Endothelial cell of umbilical vein (primary cell): ENCODE results near the gene TSPAN31. TPM values are rescaled to one million over a fixed set of nuclear protein-coding genes. Genes with fewer than 3 reads are reported as not detected.

Experiments used
- BruUV-seq: library from RNA; stranded (reverse); fragments of 400-500 nt; replicated peaks from 2 replicates; lab custom pipeline; 2021; lab: Mats Ljungman, UMichigan
- CTCF ChIA-PET: fragments of 300-600, 350-600 bp; sonication (Branson Sonifier 250); formaldehyde crosslinking; loops from one replicate; lab custom pipeline; 2021; ENCODE audit warnings: antibody characterized with exemption, inconsistent platforms; lab: Charles Lee
- POLR2A ChIA-PET: fragments of 300-600, 350-600 bp; sonication (Branson Sonifier 250); formaldehyde crosslinking; loops from one replicate; lab custom pipeline; 2021; ENCODE audit warnings: antibody characterized with exemption, inconsistent platforms; lab: Charles Lee
- DNase-seq: peaks from one replicate; pipeline ENCODE4 v3.0.0-alpha.2; 2011; ENCODE audit warnings: low read depth, low spot score
- FAIRE-seq: peaks from 2 replicates; lab custom pipeline; 2011; peaks lifted over from hg19 to GRCh38; lab: Jason Lieb, UNC
- H2AFZ ChIP-seq: 2 replicates; pipeline ENCODE4 v1.6.0; 2012; ENCODE audit warnings: low read depth, low read length, control low read depth, inconsistent platforms
- H3K27ac ChIP-seq: 2 replicates; pipeline ENCODE4 v1.5.1; 2011; ENCODE audit warnings: low read depth, mild to moderate bottlenecking, control low read depth, low read length, moderate library complexity; ENCODE audit not compliant: insufficient read depth
- H3K27me3 ChIP-seq, 2 experiments: 2 replicates each; pipeline versions ENCODE4 v1.6.0 to v1.6.1; 2011; ENCODE audit warnings: low read length in 2 of 2, mixed read lengths in 1 of 2; ENCODE audit not compliant: control insufficient read depth in 2 of 2, insufficient read depth in 2 of 2
- H3K36me3 ChIP-seq, 2 experiments: 2 replicates in 1 of 2; 3 replicates in 1 of 2; pipeline ENCODE4 v1.5.1; 2011; ENCODE audit warnings: low read length in 2 of 2, mild to moderate bottlenecking in 1 of 2, moderate library complexity in 1 of 2; ENCODE audit not compliant: control insufficient read depth in 2 of 2, insufficient read depth in 2 of 2; ENCODE audit errors: extremely low read depth in 1 of 2
- H3K4me1 ChIP-seq: 3 replicates; pipeline ENCODE4 v1.5.1; 2011; ENCODE audit warnings: mild to moderate bottlenecking, low read length; ENCODE audit not compliant: control insufficient read depth, insufficient read depth; ENCODE audit errors: extremely low read depth
- H3K4me2 ChIP-seq: 2 replicates; pipeline ENCODE4 v1.6.1; 2011; ENCODE audit warnings: low read length, control low read depth, mixed read lengths; ENCODE audit not compliant: insufficient read depth
- H3K4me3 ChIP-seq, 3 experiments: fragments of 200-600 bp in 1 of 3; sonication (generic), shearing (Covaris generic) in 1 of 3; replicated peaks in 1 of 3; 2 replicates each; pipeline ENCODE4 v1.5.1; 2011 to 2016; ENCODE audit warnings: control low read depth in 3 of 3, low read length in 3 of 3, mild to moderate bottlenecking in 2 of 3, inconsistent platforms in 1 of 3, low read depth in 1 of 3, moderate library complexity in 1 of 3; ENCODE audit not compliant: insufficient read depth in 1 of 3
- H3K79me2 ChIP-seq: 2 replicates; pipeline ENCODE4 v1.6.0; 2012; ENCODE audit warnings: low read length, inconsistent platforms; ENCODE audit not compliant: control insufficient read depth, insufficient read depth
- H3K9ac ChIP-seq: replicated peaks from 2 replicates; pipeline ENCODE3; 2011; ENCODE audit warnings: low read length, control low read depth; ENCODE audit not compliant: insufficient read depth; ENCODE audit errors: extremely low read depth
- H3K9me1 ChIP-seq: replicated peaks from 3 replicates; pipeline ENCODE4 v1.6.0; 2011; ENCODE audit warnings: mild to moderate bottlenecking, low read length; ENCODE audit not compliant: control insufficient read depth, insufficient read depth; ENCODE audit errors: extremely low read depth
- H3K9me3 ChIP-seq: replicated peaks from 2 replicates; pipeline ENCODE4 v1.5.1; 2012; ENCODE audit warnings: low read length, inconsistent platforms; ENCODE audit not compliant: control insufficient read depth, insufficient read depth
- H4K20me1 ChIP-seq: replicated peaks from 2 replicates; pipeline ENCODE3; 2011; ENCODE audit warnings: mild to moderate bottlenecking, low read length; ENCODE audit not compliant: control insufficient read depth, insufficient read depth; ENCODE audit errors: extremely low read depth
- CTCF ChIP-seq, 2 donors: IDR thresholded peaks; 1 replicate in 1 of 2; 2 replicates in 1 of 2; pipeline ENCODE4 v1.5.1; 2011; ENCODE audit warnings: low read length in 2 of 2, mild to moderate bottlenecking in 2 of 2, moderate library complexity in 2 of 2, control low read depth in 1 of 2, inconsistent platforms in 1 of 2, low read depth in 1 of 2; ENCODE audit not compliant: insufficient read depth in 1 of 2; ENCODE audit errors: extremely low read depth in 1 of 2
- EZH2 ChIP-seq: IDR thresholded peaks from 2 replicates; pipeline ENCODE4 v1.6.1; 2012; ENCODE audit warnings: borderline replicate concordance, low read depth, mild to moderate bottlenecking, moderate library complexity, low read length, inconsistent platforms; ENCODE audit not compliant: severe bottlenecking
- FOS ChIP-seq: IDR thresholded peaks from 2 replicates; pipeline ENCODE4 v1.6.1; 2011; ENCODE audit warnings: mild to moderate bottlenecking, low read length, moderate library complexity, borderline replicate concordance; ENCODE audit not compliant: insufficient read depth
- GATA2 ChIP-seq: IDR thresholded peaks from 2 replicates; pipeline ENCODE4 v1.7.0; 2011; ENCODE audit warnings: low read depth, mild to moderate bottlenecking, moderate library complexity, mixed read lengths, low read length; ENCODE audit not compliant: insufficient read length, insufficient read depth
- JUN ChIP-seq: IDR thresholded peaks from 2 replicates; pipeline ENCODE4 v1.6.1; 2011; ENCODE audit warnings: borderline replicate concordance, low read depth; ENCODE audit not compliant: insufficient read length, insufficient read depth
- MYC ChIP-seq: IDR thresholded peaks from one replicate; pipeline ENCODE4 v1.6.1; 2011; ENCODE audit warnings: mild to moderate bottlenecking, low read depth, low read length
- POLR2A ChIP-seq: IDR thresholded peaks from 2 replicates; pipeline ENCODE4 v1.6.1; 2012; ENCODE audit warnings: low read depth, mild to moderate bottlenecking, control low read depth, low read length
- POLR2AphosphoS5 ChIP-seq: IDR thresholded peaks from 2 replicates; pipeline ENCODE4 v1.6.1; 2012; ENCODE audit warnings: low read depth, mild to moderate bottlenecking, control low read depth, low read length, moderate library complexity; ENCODE audit not compliant: insufficient read depth
- dilution Hi-C: fragments of 300-500 bp; cut with MboI; formaldehyde crosslinking; loops from one replicate; pipeline ENCODE4 v1.15.0; 2019; ENCODE audit warnings: low sequenced_read_pairs; ENCODE audit not compliant: extremely low pct_ligation_motif_present
- intact Hi-C: fragments of 100-400 bp; cut with micrococcal nuclease; formaldehyde crosslinking; loops from one replicate; pipeline ENCODE4 v1.10.0; 2022
- polyA plus RNA-seq, 4 experiments: library from polyadenylated mRNA; depleted of rRNA in 3 of 4; stranded (reverse) in 3 of 4; unstranded in 1 of 4; fragments of >200 nt; gene quantifications; 2 replicates each; pipeline versions ENCODE4 v1.2.1 to v1.2.3, GENCODE V29; 2011 to 2012; ENCODE audit warnings: missing spikeins in 1 of 4
- total RNA-seq: library from RNA; stranded (reverse); gene quantifications from 2 replicates; pipeline ENCODE4 v1.2.3, GENCODE V29; 2021
- TF ChIP-seq, protein P1 (sequence below): IDR thresholded peaks from 2 replicates; pipeline ENCODE4 v1.6.1; 2011; ENCODE audit not compliant: insufficient read depth, insufficient read length

TSPAN31 gene
- total and polyA plus RNA-seq, 2 donors (not counting 3 experiments of a cell fraction or from before 2014, with no cell fraction given) = 15.0 to 43.9 TPM

DNA sequence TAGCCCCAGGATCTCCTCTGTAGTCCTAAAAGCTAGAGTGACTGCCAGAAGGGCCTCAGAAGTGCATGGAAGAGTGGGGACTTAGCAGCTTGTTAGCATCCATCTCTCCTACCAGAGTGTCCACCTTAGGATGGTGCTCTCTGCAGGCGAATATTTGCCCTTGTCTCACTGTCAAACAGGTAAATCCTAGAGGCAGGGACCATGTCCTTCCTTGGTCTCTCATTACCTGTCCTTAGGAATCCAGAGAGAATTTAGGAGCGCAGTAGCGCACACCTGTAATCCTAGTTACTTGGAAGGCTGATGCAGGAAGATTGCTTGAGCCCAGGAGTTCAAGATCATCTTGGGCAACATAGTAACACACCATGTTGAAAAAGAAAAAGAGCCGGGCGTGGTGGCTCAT is 27.7 kb upstream of the TSPAN31 start:
- ChIA-PET POLR2A (no interaction called here), CTCF (interaction anchor here (1.3 kb wide), 1 partner anchor 9 kb away, joined by 5 read pairs; no protein-coding TSS in a partner anchor)
- Histone ChIP-seq H3K9me1 (no peaks in the 10 kb centered on the region), H3K36me3 (peaks cover 0 to 41% of the 10 kb centered on the region in 2 experiments), H3K4me2 (no peak overlapping the region), H2AFZ (no peak overlapping the region), H3K79me2 (no peaks in the 10 kb centered on the region), H3K27ac (no peak overlapping the region), H3K9ac (no peak overlapping the region), H3K27me3 (no peaks in the 10 kb centered on the region), H3K4me1 (no peaks in the 10 kb centered on the region), H3K4me3 (no peak overlapping the region), H4K20me1 (no peaks in the 10 kb centered on the region), H3K9me3 (no peaks in the 10 kb centered on the region)
- no TSS peak for BruUV-seq
- FAIRE-seq (no peak), DNase-seq (no peak)
- dilution Hi-C loops = no loop called here
- TF ChIP-seq GATA2 = no peak
- TF ChIP-seq POLR2AphosphoS5 = no peak
- no peak for TF ChIP-seq JUN
- TF ChIP-seq, protein P1, sequence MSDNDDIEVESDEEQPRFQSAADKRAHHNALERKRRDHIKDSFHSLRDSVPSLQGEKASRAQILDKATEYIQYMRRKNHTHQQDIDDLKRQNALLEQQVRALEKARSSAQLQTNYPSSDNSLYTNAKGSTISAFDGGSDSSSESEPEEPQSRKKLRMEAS = no peak
- no peak for TF ChIP-seq CTCF (IDR thresholded peaks at IDR 0.05; ENCODE audit: extremely low read depth in 1 of 2, insufficient read depth in 1 of 2, low read depth in 1 of 2, low read length in 2 of 2)
- no peak for TF ChIP-seq POLR2A
- no peak for TF ChIP-seq MYC
- TF ChIP-seq FOS = no peak
- no peak for TF ChIP-seq EZH2
- intact Hi-C loops = no loop called here
